ENCODE results near the gene RPS15A.

- TF ChIP-seq POLR2A (IDR thresholded peaks at IDR 0.05; ENCODE audit: low read length): peak; percentile 100
- no peak for TF ChIP-seq GATA1 (IDR thresholded peaks at IDR 0.05; ENCODE audit: low read depth, low read length)
Measured at GRCh38 chr16:18801145-18801972, 11.2 kb upstream of the RPS15A start, which contains the start of gene ARL6IP1.
